OCI-LY3 (cell line): ENCODE data around the gene MAGIX.

ENCODE experiments used
- H2AFZ ChIP-seq: fragments of 200-600, 300-600 bp; shearing (Covaris generic); 2 replicates; pipeline ENCODE4 v1.6.0; 2014; ENCODE audit warnings: antibody characterized with exemption, low read depth, low read length
- H3K27ac ChIP-seq: fragments of 200-600, 300-600 bp; sonication (generic); 2 replicates; pipeline ENCODE4 v1.5.1; 2014; ENCODE audit warnings: mild to moderate bottlenecking, low read length, moderate library complexity, mixed read lengths
- H3K27me3 ChIP-seq: fragments of 200-600, 300-600 bp; sonication (generic); 2 replicates; pipeline ENCODE4 v1.6.1; 2014; ENCODE audit warnings: low read depth, low read length, mixed read lengths
- H3K36me3 ChIP-seq: fragments of 200-600, 300-600 bp; sonication (generic); replicated peaks from 2 replicates; pipeline ENCODE3; 2014; ENCODE audit warnings: low read depth, low read length, mixed read lengths
- H3K4me1 ChIP-seq: fragments of 300-600, 200-600 bp; sonication (generic); 2 replicates; pipeline ENCODE4 v1.6.1; 2014; ENCODE audit warnings: low read length, mixed read lengths
- H3K4me2 ChIP-seq: fragments of 200-600, 300-600 bp; sonication (generic); 2 replicates; pipeline ENCODE4 v1.6.1; 2014; ENCODE audit warnings: low read length, mixed read lengths
- H3K4me3 ChIP-seq: fragments of 300-600, 200-600 bp; sonication (generic); 2 replicates; pipeline ENCODE4 v1.5.1; 2014; ENCODE audit warnings: antibody characterized with exemption, mild to moderate bottlenecking, low read length, moderate library complexity
- H3K79me2 ChIP-seq: fragments of 300-600, 200-600 bp; shearing (Covaris generic); 2 replicates; pipeline ENCODE4 v1.6.1; 2014; ENCODE audit warnings: mild to moderate bottlenecking, low read length, mixed read lengths
- H3K9ac ChIP-seq: fragments of 300-600, 200-600 bp; shearing (Covaris generic); 2 replicates; pipeline ENCODE4 v1.6.0; 2014; ENCODE audit warnings: mild to moderate bottlenecking, low read length, moderate library complexity
- H3K9me3 ChIP-seq: fragments of 200-600, 300-600 bp; shearing (Covaris generic); 2 replicates; pipeline ENCODE4 v1.6.1; 2014; ENCODE audit warnings: low read length, mixed read lengths; ENCODE audit not compliant: insufficient read depth
- H4K20me1 ChIP-seq: fragments of 200-600, 300-600 bp; sonication (generic); 2 replicates; pipeline ENCODE4 v1.6.1; 2016; ENCODE audit warnings: low read length, mixed read lengths; ENCODE audit not compliant: insufficient read depth
- CTCF ChIP-seq: fragments of 200-600, 300-600 bp; sonication (generic); IDR thresholded peaks from 2 replicates; pipeline ENCODE4 v1.5.1; 2014; ENCODE audit warnings: antibody characterized with exemption, low read length, low read depth
- EZH2phosphoT487 ChIP-seq: fragments of 200-600 bp; shearing (Covaris generic); IDR thresholded peaks from 2 replicates; pipeline ENCODE4 v1.6.1; 2018; ENCODE audit warnings: antibody characterized with exemption, mixed run types, low read depth

The MAGIX gene

GRCh38 chrX:49177873-49178480 is 15.4 kb downstream of the MAGIX start:
- TF ChIP-seq CTCF, result no peak
- TF ChIP-seq EZH2phosphoT487, result no peak
- Histone ChIP-seq H3K36me3 (peaks cover 11% of the 10 kb centered on the region), H3K4me1 (peaks cover 1% of the 10 kb centered on the region; the same call in 1 of the 2 replicates), H3K4me3 (no peak overlapping the region), H4K20me1 (0 out of 2 replicates have a peak, but pooled peaks cover 4% of the 10 kb centered on the region), H3K9ac (no peak overlapping the region), H2AFZ (no peak overlapping the region), H3K27ac (no peak overlapping the region), H3K27me3 (no peaks in the 10 kb centered on the region), H3K79me2 (peaks cover 4% of the 10 kb centered on the region; the same call in 1 of the 2 replicates), H3K4me2 (no peak overlapping the region), H3K9me3 (no peaks in the 10 kb centered on the region)

GRCh38 chrX:49178537-49178936 is 16.0 kb downstream of the MAGIX start:
- no peaks in the 10 kb centered on the region for H3K9me3 ChIP-seq
- H3K36me3 ChIP-seq, result peaks cover 14% of the 10 kb centered on the region
- H2AFZ ChIP-seq, result no peak overlapping the region
- no peak overlapping the region for H3K4me3 ChIP-seq
- TF ChIP-seq CTCF (no peak), EZH2phosphoT487 (no peak)
- no peak overlapping the region for H3K27ac ChIP-seq
- H3K4me2 ChIP-seq, result no peak overlapping the region
- H3K79me2 ChIP-seq, result no peaks in the 10 kb centered on the region
- no peak overlapping the region for H3K9ac ChIP-seq
- H4K20me1 ChIP-seq, result no peaks in the 10 kb centered on the region
- no peaks in the 10 kb centered on the region for H3K27me3 ChIP-seq
- H3K4me1 ChIP-seq, result no peaks in the 10 kb centered on the region

- Histone ChIP-seq H3K27ac (no peak overlapping the region), H3K36me3 (peaks cover 17% of the 10 kb centered on the region), H4K20me1 (no peaks in the 10 kb centered on the region), H2AFZ (no peak overlapping the region), H3K4me1 (no peaks in the 10 kb centered on the region), H3K27me3 (no peaks in the 10 kb centered on the region), H3K9me3 (no peaks in the 10 kb centered on the region), H3K9ac (no peak overlapping the region), H3K4me2 (no peak overlapping the region), H3K4me3 (no peak overlapping the region), H3K79me2 (no peaks in the 10 kb centered on the region; the same call in 1 of the 2 replicates)
- TF ChIP-seq CTCF, result no peak
- no peak for TF ChIP-seq EZH2phosphoT487
These were observed 16.8 kb downstream of the MAGIX start for GRCh38 chrX:49179358-49179757.

DNA sequence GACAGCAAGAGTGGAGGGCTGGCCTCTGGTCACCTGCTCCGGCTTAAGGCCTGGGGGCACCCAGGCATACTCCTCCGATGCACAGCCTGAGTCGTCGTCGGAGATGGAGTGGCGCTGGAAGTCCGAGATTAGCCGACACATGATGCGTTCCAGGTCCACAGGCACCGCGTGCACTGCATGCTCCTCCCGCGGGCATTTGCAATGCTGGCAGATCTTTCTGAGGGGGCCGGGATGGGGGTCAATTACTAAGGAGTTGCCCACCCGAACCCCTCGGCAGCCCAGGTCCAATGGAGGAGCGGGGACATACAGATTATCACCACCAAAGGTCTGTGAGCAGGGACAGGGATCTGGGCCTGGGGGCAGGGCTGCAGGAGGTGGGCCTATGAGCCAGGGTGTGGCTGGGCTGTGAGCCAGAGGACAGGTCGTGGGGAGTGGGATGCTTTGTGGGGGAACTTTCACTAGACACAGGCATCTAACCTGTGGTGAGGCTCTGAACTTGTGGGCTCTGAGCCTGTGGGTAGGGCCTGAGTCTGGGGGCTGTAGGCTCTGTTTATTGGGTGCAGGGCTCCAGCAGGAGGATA is 21.2 kb downstream of the MAGIX start:
- peaks cover 11% of the 10 kb centered on the region for H3K36me3 ChIP-seq
- H3K27me3 ChIP-seq, result no peaks in the 10 kb centered on the region
- H3K4me2 ChIP-seq, result no peak overlapping the region
- TF ChIP-seq EZH2phosphoT487 (no peak), CTCF (no peak)
- no peak overlapping the region for H3K9ac ChIP-seq
- no peak overlapping the region for H2AFZ ChIP-seq
- no peaks in the 10 kb centered on the region for H3K9me3 ChIP-seq
- no peaks in the 10 kb centered on the region for H4K20me1 ChIP-seq
- H3K4me3 ChIP-seq, result no peak overlapping the region
- peaks cover 7% of the 10 kb centered on the region; the same call in 1 of the 2 replicates for H3K4me1 ChIP-seq
- peaks cover 9% of the 10 kb centered on the region for H3K79me2 ChIP-seq
- no peak overlapping the region for H3K27ac ChIP-seq
